Stimulated activated CD4-positive, alpha-beta T cell treated with anti-CD3 and anti-CD28 coated beads, Interleukin-1b, Interleukin-23, amount 100 ng/mL, for 24 hours (primary cell): ENCODE data around the gene SP1.
"Not testable (repeated sequence)": the region's sequence is repeated elsewhere in the genome, so short reads cannot be mapped to it uniquely, and the experiment has no call there.

Experiments used
- DNase-seq, 4 experiments: peaks; one replicate each; pipeline ENCODE4 v3.0.0-alpha.2; 2020; ENCODE audit warnings: low read depth in 4 of 4, low spot score in 1 of 4

The SP1 gene

DNA sequence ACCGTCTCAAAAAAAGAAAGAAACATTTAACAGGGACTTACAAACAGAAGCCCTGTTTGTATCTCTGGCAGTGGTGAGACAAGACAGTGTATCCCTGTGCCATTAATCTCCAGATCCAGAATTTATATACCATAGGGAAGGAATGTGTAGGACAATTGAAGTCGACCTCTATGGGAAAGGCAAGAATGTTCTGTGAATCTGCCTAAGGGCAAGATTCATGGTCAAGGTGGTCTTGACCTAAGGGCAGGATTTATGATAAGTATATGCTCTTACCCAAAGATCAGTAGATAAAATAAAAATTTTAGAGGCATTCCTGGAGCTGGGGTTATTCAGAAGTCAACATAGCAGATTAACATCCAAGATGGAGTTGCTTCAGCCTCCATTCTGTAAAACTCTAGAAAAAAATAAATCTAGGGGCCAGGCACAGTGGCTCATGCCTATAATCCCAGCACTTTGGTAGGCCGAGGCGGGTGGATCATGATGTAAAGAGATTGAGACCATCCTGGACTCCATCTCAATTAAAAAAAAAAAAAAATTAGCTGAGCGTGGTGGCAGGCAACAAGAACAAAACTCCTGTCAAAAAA lies 21.0 kb upstream of the SP1 start:
- no peak for DNase-seq

GRCh38 chr12:53361638-53362037 lies 18.3 kb upstream of the SP1 start:
- not testable (repeated sequence) for DNase-seq

- no peak for DNase-seq
Observed at GRCh38 chr12:53365245-53365904, 14.6 kb upstream of the SP1 start.

DNA sequence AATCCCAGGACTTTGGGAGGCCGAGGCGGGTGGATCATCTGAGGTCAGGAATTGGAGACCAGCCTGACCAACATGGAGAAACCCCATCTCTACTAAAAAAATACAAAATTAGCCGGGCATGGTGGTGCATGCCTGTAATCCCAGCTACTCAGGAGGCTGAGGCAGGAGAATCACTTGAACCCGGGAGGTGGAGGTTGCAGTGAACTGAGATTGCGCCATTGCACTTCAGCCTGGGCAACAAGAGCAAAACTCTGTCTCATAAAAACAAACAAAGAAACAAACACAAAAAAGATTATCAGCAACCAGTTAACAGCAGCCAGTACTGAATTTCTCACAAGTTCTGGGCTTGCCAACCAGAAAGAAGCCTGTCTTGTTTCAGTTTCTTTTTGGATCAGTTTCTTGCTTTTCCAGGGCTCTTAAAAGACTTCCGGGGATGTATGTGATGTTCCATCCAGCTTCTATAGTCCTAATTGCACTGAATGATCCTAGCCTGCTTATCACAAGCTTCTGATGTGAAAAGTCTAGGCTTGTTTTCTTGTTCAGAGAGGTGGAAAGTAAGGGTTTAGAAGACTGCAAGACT lies 6.3 kb upstream of the SP1 start:
- not testable (repeated sequence) for DNase-seq

- DNase-seq, result not testable (repeated sequence)
Observed at GRCh38 chr12:53374277-53374676, 5.7 kb upstream of the SP1 start.

DNA sequence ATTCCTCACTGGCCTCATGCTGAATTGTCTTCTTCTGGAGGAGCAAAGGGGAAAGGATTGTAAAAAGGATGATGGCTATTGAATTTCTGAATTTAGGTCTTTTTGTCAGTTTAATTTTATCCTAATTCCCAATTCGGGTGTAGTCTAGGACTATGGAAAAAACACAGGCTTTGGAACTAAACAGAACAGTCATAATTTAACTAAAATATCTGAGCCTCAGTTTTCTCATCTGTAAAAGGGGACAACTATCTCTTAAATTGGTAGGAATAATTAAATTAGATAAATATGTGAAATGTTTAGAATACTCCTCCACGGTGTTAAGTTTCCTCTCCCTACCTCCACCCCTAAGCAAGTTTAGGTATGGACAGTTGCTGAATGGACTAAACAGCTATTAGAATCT lies 3.2 kb upstream of the SP1 start:
- no peak for DNase-seq

DNA sequence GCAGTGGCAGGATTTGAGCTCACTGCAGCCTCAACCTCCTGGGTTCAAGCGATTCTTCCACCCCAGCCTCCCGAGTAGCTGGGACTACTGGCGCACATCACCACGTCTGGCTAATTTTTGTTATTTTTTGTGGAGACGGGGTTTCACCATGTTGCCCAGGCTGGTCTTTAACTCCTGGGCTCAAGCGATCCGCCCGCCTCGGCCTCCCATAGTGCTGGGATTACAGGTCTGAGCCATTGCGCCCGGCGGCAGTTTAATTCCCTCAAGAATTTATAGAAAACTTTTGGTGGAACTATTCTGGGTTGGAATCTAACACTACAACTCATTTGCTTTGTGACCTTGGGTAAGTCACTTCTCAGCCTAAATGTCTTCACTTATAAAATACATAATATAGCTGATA lies 1.8 kb upstream of the SP1 start:
- DNase-seq, result no peak

GRCh38 chr12:53378724-53379388 lies 1.1 kb upstream of the SP1 start:
- DNase-seq, result no peak

GRCh38 chr12:53379389-53380103 lies 430 bp upstream of the SP1 start:
- peak; percentile 61 to 98 (median 87) for DNase-seq

- DNase-seq, result no peak
Observed at GRCh38 chr12:53380794-53381730, 1.1 kb downstream of the SP1 start.

- DNase-seq, result no peak
Observed at GRCh38 chr12:53381731-53382630, 2.0 kb downstream of the SP1 start.

GRCh38 chr12:53383258-53383657 lies 3.3 kb downstream of the SP1 start:
- no peak for DNase-seq

DNA sequence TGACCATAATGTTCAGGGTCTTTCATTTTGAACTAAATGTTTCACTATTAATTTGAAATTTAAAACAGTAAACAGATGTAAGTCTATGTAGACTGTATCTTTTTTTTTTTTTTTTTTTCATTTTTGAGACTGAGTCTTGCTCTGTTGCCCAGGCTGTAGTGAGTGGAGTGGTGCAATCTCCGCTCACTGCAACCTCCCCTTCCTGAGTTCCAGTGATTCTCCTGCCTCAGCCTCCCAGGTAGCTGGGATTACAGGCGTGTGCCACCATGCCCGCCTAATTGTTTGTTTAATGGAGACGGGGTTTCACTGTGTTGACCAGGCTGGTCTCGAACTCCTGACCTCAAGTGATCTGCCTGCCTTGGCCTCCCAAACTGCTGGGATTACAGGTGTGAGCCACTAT lies 6.4 kb downstream of the SP1 start:
- DNase-seq, result not testable (repeated sequence)

GRCh38 chr12:53388932-53389331 lies 9.0 kb downstream of the SP1 start:
- no peak for DNase-seq

DNA sequence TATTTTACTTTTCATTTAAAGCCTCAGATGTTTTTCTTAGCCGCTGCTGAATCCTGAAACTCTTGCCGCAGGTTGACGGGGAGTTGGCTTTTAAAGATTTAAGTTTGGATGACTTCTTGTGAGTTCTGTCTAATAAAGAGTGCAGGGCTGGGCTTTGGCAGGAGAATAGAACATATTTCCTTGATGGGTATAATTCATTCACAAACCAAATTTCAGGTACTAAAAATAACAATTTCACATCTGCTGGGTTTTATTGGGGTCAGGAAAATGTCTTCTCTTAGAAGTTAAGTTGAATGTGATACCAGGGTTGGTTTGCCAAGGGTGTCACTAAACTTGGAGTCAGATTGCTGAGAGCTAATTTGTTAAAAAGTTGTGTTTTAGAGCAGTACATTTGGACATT lies 9.7 kb downstream of the SP1 start:
- DNase-seq, result no peak

DNA sequence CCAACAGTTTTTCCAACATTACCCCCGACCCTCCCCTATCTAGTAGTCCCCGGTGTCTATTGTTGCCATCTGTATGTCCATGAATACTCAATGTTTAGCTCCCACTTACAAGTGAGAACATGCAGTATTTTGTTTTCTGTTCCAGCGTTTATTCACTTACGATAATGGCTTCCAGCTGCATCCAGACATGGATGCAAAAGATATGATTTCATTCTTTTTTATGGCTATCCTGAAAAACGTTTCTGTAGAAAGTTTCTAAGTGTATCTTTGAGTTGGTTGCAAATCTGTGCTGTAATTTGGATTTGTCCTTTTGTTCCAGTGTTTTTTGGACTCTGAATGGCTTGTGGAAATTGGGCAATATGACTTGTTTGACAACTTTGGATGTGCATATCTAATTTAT lies 11.7 kb downstream of the SP1 start:
- DNase-seq, result no peak

- no peak for DNase-seq
Observed at GRCh38 chr12:53399896-53400295, 19.9 kb downstream of the SP1 start.

GRCh38 chr12:53402351-53402750 lies 22.4 kb downstream of the SP1 start:
- DNase-seq, result not testable (repeated sequence)

- no peak for DNase-seq
Observed at GRCh38 chr12:53402871-53403270, 22.9 kb downstream of the SP1 start.
